GM18499 (cell line): ENCODE measurements around the gene CCDC39.
"Not testable (repeated sequence)": the region's sequence is repeated elsewhere in the genome, so short reads cannot be mapped to it uniquely, and the experiment has no call there.

Experiments used
- ATAC-seq: cut with Tn5 transposase; IDR thresholded peaks from one replicate; pipeline ENCODE4 v1.9.1; 2021; ENCODE audit warnings: moderate number of reproducible peaks; ENCODE audit not compliant: insufficient read depth, unreplicated experiment

The CCDC39 gene

GRCh38 chr3:180630371-180630770 is 48.9 kb downstream of the CCDC39 start:
- no peak for ATAC-seq

- ATAC-seq: peak; percentile 74
Observed at GRCh38 chr3:180626844-180627243, 52.4 kb downstream of the CCDC39 start.

GRCh38 chr3:180624714-180625113 is 54.6 kb downstream of the CCDC39 start:
- peak; percentile 68 for ATAC-seq

- no peak for ATAC-seq
Observed at GRCh38 chr3:180619723-180620122, 59.6 kb downstream of the CCDC39 start.

- ATAC-seq: not testable (repeated sequence)
Observed at GRCh38 chr3:180618563-180618962, 60.7 kb downstream of the CCDC39 start.

GRCh38 chr3:180617049-180617448 is 62.2 kb downstream of the CCDC39 start:
- no peak for ATAC-seq

- no peak for ATAC-seq
Observed at GRCh38 chr3:180615954-180616353, 63.3 kb downstream of the CCDC39 start.

- no peak for ATAC-seq
Observed at GRCh38 chr3:180612364-180612763, 66.9 kb downstream of the CCDC39 start.

- no peak for ATAC-seq
Observed at GRCh38 chr3:180611006-180611405, 68.3 kb downstream of the CCDC39 start.

- ATAC-seq: peak; percentile 96
Observed at GRCh38 chr3:180601688-180602666, 77.3 kb downstream of the CCDC39 start, which contains the start of gene TTC14. TSS of gene TTC14 (plus strand) at chr3:180602163. CDS start at chr3:180602262, 99 bp downstream.

- no peak for ATAC-seq
Observed at GRCh38 chr3:180600473-180600872, 78.8 kb downstream of the CCDC39 start.

- no peak for ATAC-seq
Observed at GRCh38 chr3:180595559-180595935, 83.7 kb downstream of the CCDC39 start.

GRCh38 chr3:180594631-180595558 is 84.4 kb downstream of the CCDC39 start:
- peak; percentile 61 for ATAC-seq

- ATAC-seq: not testable (repeated sequence)
Observed at GRCh38 chr3:180593631-180594030, 85.7 kb downstream of the CCDC39 start.

GRCh38 chr3:180590396-180590795 is 88.9 kb downstream of the CCDC39 start:
- ATAC-seq: no peak

- no peak for ATAC-seq
Observed at GRCh38 chr3:180580934-180581333, 98.4 kb downstream of the CCDC39 start.

- no peak for ATAC-seq
Observed at GRCh38 chr3:180575571-180575970, 103.7 kb downstream of the CCDC39 start.

- peak; percentile 88 for ATAC-seq
Observed at GRCh38 chr3:180571831-180572598, 107.3 kb downstream of the CCDC39 start.

GRCh38 chr3:180570238-180570637 is 109.1 kb downstream of the CCDC39 start:
- no peak for ATAC-seq

- no peak for ATAC-seq
Observed at GRCh38 chr3:180564676-180565075, 114.6 kb downstream of the CCDC39 start.
